H1 (cell line): ENCODE data around the gene MTIF3. TPM values are rescaled to one million over a fixed set of nuclear protein-coding genes. Genes with fewer than 3 reads are reported as not detected.
A peak's percentile ranks its signal among the peaks of the same experiment; 100 is the strongest.

Experiments
- CTCF ChIA-PET: fragments of 300-600 bp; sonication (Branson Sonifier 250); formaldehyde crosslinking; loops from one replicate; lab custom pipeline; 2021; ENCODE audit not compliant: partially characterized antibody; lab: Charles Lee
- POLR2A ChIA-PET: fragments of 300-600 bp; sonication (Branson Sonifier 250); formaldehyde crosslinking; loops from one replicate; lab custom pipeline; 2021; ENCODE audit warnings: inconsistent platforms; ENCODE audit not compliant: partially characterized antibody; lab: Charles Lee
- DNase-seq, 2 experiments: peaks; one replicate each; pipeline versions ENCODE4 v3.0.0 to v3.0.0-alpha.2; 2010 to 2022; ENCODE audit warnings: low spot score in 2 of 2, low read depth in 1 of 2, mixed read lengths in 1 of 2
- FAIRE-seq: peaks from 2 replicates; lab custom pipeline; 2011; peaks lifted over from hg19 to GRCh38; lab: Jason Lieb, UNC
- H2AFZ ChIP-seq: 2 replicates; pipeline ENCODE4 v1.8.1; 2012; ENCODE audit warnings: low read length, inconsistent platforms
- H2AK5ac ChIP-seq: 2 replicates; pipeline ENCODE4 v1.6.1; 2013; ENCODE audit warnings: low read depth, low read length
- H2BK120ac ChIP-seq: replicated peaks from 2 replicates; pipeline ENCODE3; 2013; ENCODE audit warnings: low read depth, low read length, inconsistent platforms
- H2BK12ac ChIP-seq: 2 replicates; pipeline ENCODE4 v1.6.1; 2013; ENCODE audit warnings: low read depth, low read length
- H2BK15ac ChIP-seq: 2 replicates; pipeline ENCODE4 v1.6.1; 2013; ENCODE audit warnings: low read length
- H2BK20ac ChIP-seq: 2 replicates; pipeline ENCODE4 v1.6.1; 2013; ENCODE audit warnings: low read length
- H2BK5ac ChIP-seq: 2 replicates; pipeline ENCODE4 v1.6.1; 2013; ENCODE audit warnings: low read depth, low read length
- H3K14ac ChIP-seq: 2 replicates; pipeline ENCODE4 v1.6.1; 2013; ENCODE audit warnings: inconsistent platforms; ENCODE audit not compliant: insufficient read length
- H3K18ac ChIP-seq: 2 replicates; pipeline ENCODE4 v1.6.1; 2013; ENCODE audit warnings: low read length; ENCODE audit errors: extremely low read depth
- H3K23ac ChIP-seq: 2 replicates; pipeline ENCODE4 v1.6.1; 2013; ENCODE audit warnings: inconsistent platforms; ENCODE audit not compliant: insufficient read length
- H3K23me2 ChIP-seq: 2 replicates; pipeline ENCODE4 v1.6.1; 2013; ENCODE audit warnings: low read depth, low read length
- H3K27ac ChIP-seq: 2 replicates; pipeline ENCODE4 v1.6.1; 2011; ENCODE audit warnings: low read depth, low read length, inconsistent platforms
- H3K27me3 ChIP-seq, 4 experiments: replicated peaks in 1 of 4; 1 replicate in 1 of 4; 2 replicates in 3 of 4; pipeline versions ENCODE4 v1.6.1 to v1.8.1; 2011 to 2013; ENCODE audit warnings: low read length in 3 of 4, mild to moderate bottlenecking in 3 of 4, inconsistent platforms in 2 of 4, mixed read lengths in 2 of 4, moderate library complexity in 1 of 4; ENCODE audit not compliant: control insufficient read depth in 3 of 4, insufficient read depth in 3 of 4; ENCODE audit errors: extremely low read depth in 1 of 4
- H3K36me3 ChIP-seq, 4 experiments: 2 replicates each; pipeline versions ENCODE4 v1.6.1 to v1.8.1; 2011 to 2013; ENCODE audit warnings: mild to moderate bottlenecking in 4 of 4, low read length in 3 of 4, moderate library complexity in 2 of 4, control low read depth in 1 of 4, inconsistent platforms in 1 of 4; ENCODE audit not compliant: insufficient read depth in 4 of 4, control insufficient read depth in 2 of 4
- H3K4ac ChIP-seq: replicated peaks from 2 replicates; pipeline ENCODE3; 2013; ENCODE audit warnings: low read length, low read depth, mixed read lengths, inconsistent platforms; ENCODE audit not compliant: insufficient read length
- H3K4me1 ChIP-seq, 4 experiments: replicated peaks in 1 of 4; 1 replicate in 1 of 4; 2 replicates in 3 of 4; pipeline versions ENCODE4 v1.6.1 to v1.8.1; 2011 to 2013; ENCODE audit warnings: low read length in 3 of 4, inconsistent platforms in 2 of 4, mixed read lengths in 1 of 4; ENCODE audit not compliant: insufficient read depth in 4 of 4, control insufficient read depth in 3 of 4
- H3K4me2 ChIP-seq, 2 experiments: 2 replicates each; pipeline versions ENCODE4 v1.6.1 to v1.8.1; 2011 to 2013; ENCODE audit warnings: low read depth in 2 of 2, low read length in 2 of 2, control low read depth in 1 of 2, inconsistent platforms in 1 of 2, mild to moderate bottlenecking in 1 of 2; ENCODE audit not compliant: insufficient read depth in 1 of 2
- H3K4me3 ChIP-seq, 4 experiments: fragments of 200-600, 300-600 bp in 1 of 4; sonication (generic), shearing (Covaris generic), sonication (Bioruptor Twin) in 1 of 4; 2 replicates each; pipeline versions ENCODE4 v1.5.1 to v1.8.1; 2011 to 2016; ENCODE audit warnings: low read length in 4 of 4, low read depth in 3 of 4, control low read depth in 2 of 4, inconsistent platforms in 2 of 4, mild to moderate bottlenecking in 2 of 4, mixed read lengths in 1 of 4, moderate library complexity in 1 of 4; ENCODE audit not compliant: insufficient read depth in 2 of 4; ENCODE audit errors: extremely low read depth in 1 of 4
- H3K56ac ChIP-seq: replicated peaks from 2 replicates; pipeline ENCODE3; 2013; ENCODE audit warnings: low read depth, mild to moderate bottlenecking, mixed read lengths, low read length, inconsistent platforms; ENCODE audit not compliant: insufficient read length
- H3K79me1 ChIP-seq: 2 replicates; pipeline ENCODE4 v1.6.1; 2013; ENCODE audit warnings: low read depth, low read length, control low read depth
- H3K79me2 ChIP-seq, 2 experiments: 2 replicates each; pipeline versions ENCODE4 v1.6.1 to v1.8.1; 2012 to 2013; ENCODE audit warnings: low read length in 2 of 2, mild to moderate bottlenecking in 2 of 2, inconsistent platforms in 1 of 2; ENCODE audit not compliant: insufficient read depth in 2 of 2, control insufficient read depth in 1 of 2
- H3K9ac ChIP-seq, 4 experiments: replicated peaks in 1 of 4; 1 replicate in 1 of 4; 2 replicates in 3 of 4; pipeline versions ENCODE4 v1.6.1 to v1.8.1; 2011 to 2013; ENCODE audit warnings: low read depth in 3 of 4, low read length in 3 of 4, control low read depth in 2 of 4, mild to moderate bottlenecking in 2 of 4, moderate library complexity in 2 of 4, inconsistent platforms in 1 of 4; ENCODE audit errors: extremely low read depth in 1 of 4
- H3K9me3 ChIP-seq, 2 experiments: 2 replicates each; pipeline versions ENCODE4 v1.6.1 to v1.8.1; 2012 to 2013; ENCODE audit warnings: mild to moderate bottlenecking in 2 of 2, moderate library complexity in 2 of 2, control low read depth in 1 of 2, inconsistent platforms in 1 of 2, low read depth in 1 of 2, low read length in 1 of 2, mixed read lengths in 1 of 2; ENCODE audit not compliant: insufficient read depth in 2 of 2
- H4K20me1 ChIP-seq, 2 experiments: replicated peaks in 1 of 2; 2 replicates each; pipeline versions ENCODE3 to v1.8.1; 2011 to 2013; ENCODE audit warnings: inconsistent platforms in 2 of 2, low read length in 2 of 2, mild to moderate bottlenecking in 1 of 2; ENCODE audit not compliant: insufficient read depth in 2 of 2, control insufficient read depth in 1 of 2
- H4K5ac ChIP-seq: 2 replicates; pipeline ENCODE4 v1.6.1; 2013; ENCODE audit warnings: low read length, low read depth, mixed read lengths, inconsistent platforms; ENCODE audit not compliant: insufficient read length
- H4K8ac ChIP-seq: 2 replicates; pipeline ENCODE4 v1.8.0; 2013; ENCODE audit warnings: mild to moderate bottlenecking, moderate library complexity, low read length, inconsistent platforms; ENCODE audit not compliant: insufficient read depth; ENCODE audit errors: extremely low read depth
- H4K91ac ChIP-seq: replicated peaks from 2 replicates; pipeline ENCODE3; 2013; ENCODE audit warnings: low read length, mixed read lengths, inconsistent platforms; ENCODE audit not compliant: insufficient read length
- BCL11A ChIP-seq, 2 experiments: IDR thresholded peaks; one replicate each; pipeline ENCODE4 v1.6.1; 2011; ENCODE audit warnings: low read depth in 2 of 2, low read length in 2 of 2, mild to moderate bottlenecking in 2 of 2
- GTF2F1 ChIP-seq: IDR thresholded peaks from 2 replicates; pipeline ENCODE4 v1.6.1; 2012; ENCODE audit warnings: low read depth, low read length, improper control_type of control experiment, borderline replicate concordance
- KDM4A ChIP-seq: IDR thresholded peaks from one replicate; pipeline ENCODE4 v1.7.1; 2012; ENCODE audit warnings: low read depth, mild to moderate bottlenecking, moderate library complexity, low read length, inconsistent platforms; ENCODE audit not compliant: severe bottlenecking
- RBBP5 ChIP-seq: IDR thresholded peaks from 2 replicates; pipeline ENCODE4 v1.7.1; 2012; ENCODE audit warnings: low read depth, mild to moderate bottlenecking, inconsistent platforms, low read length, moderate library complexity, borderline replicate concordance
- RFX5 ChIP-seq: IDR thresholded peaks from 2 replicates; pipeline ENCODE4 v1.6.1; 2011; ENCODE audit warnings: low read depth, low read length, improper control_type of control experiment, borderline replicate concordance
- SIRT6 ChIP-seq: IDR thresholded peaks from one replicate; pipeline ENCODE4 v1.7.1; 2012; ENCODE audit warnings: low read length, inconsistent platforms
- WGBS, 2 experiments: shearing (Covaris generic) in 1 of 2; methylation state at CpG; one replicate each; pipeline versions ENCODE4 v1.1.6 to v1.1.7; 2013 to 2015; ENCODE audit warnings: low lambda C conversion rate in 2 of 2, mixed read lengths in 2 of 2, inconsistent platforms in 1 of 2, low coverage in 1 of 2, missing lambda C conversion rate in 1 of 2; ENCODE audit not compliant: insufficient replicate concordance in 2 of 2, insufficient coverage in 1 of 2, insufficient read length in 1 of 2; ENCODE audit errors: extremely low coverage in 1 of 2, missing lambda C conversion rate in 1 of 2; 5-methylcytosine and 5-hydroxymethylcytosine counted together
- polyA plus RNA-seq, 7 experiments: library from polyadenylated mRNA; depleted of rRNA in 3 of 7; stranded (reverse) in 5 of 7; unstranded in 2 of 7; fragments of >200 nt in 5 of 7; fragments of 200-250 nt in 2 of 7; gene quantifications; 1 replicate in 5 of 7; 2 replicates in 1 of 7; 4 replicates in 1 of 7; pipeline versions ENCODE4 v1.2.1 to v1.2.3, GENCODE V29; 2011 to 2013; ENCODE audit warnings: missing spikeins in 2 of 7, mixed read lengths in 2 of 7
- total RNA-seq: library from RNA; stranded (reverse); fragmentation: NEBNext Ultra II Directional; extraction: Animal tissue kit (Norgen Biotek cat#: 25700); gene quantifications from 2 replicates; pipeline ENCODE4 v1.2.1, GENCODE V29; 2021

Gene MTIF3
- total and polyA plus RNA-seq, 2 of the 8 experiments (the other 6 are each of a cell fraction or from before 2014, with no cell fraction given): 29.4 to 36.4 TPM

DNA sequence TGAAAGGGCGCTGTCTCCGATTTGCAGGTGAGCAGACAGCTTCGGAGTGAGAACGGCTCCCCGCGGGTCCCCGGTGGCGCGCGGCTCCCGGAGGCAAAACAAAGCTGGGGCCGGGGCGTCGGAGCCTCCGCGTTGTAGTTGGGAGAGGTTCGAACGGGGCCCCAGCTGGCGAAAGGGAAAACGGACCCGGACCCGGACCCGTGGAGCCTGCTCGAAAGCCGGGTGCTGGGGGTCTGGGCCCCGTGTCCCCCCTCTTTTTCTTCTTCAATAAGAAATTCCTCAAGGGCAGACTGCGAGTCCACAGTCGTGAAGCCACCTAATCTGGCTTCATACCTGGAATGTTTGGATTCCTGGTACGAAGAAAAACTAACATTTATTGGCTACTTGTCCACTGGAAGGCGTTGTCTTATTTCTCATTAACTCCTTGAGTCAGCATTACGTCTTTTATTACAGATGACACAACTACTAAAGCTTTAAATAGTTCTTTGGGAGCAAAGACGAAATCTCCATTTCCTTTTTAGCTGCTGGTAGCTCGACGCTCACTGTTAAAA, 632 bp upstream of the MTIF3 start:
- 2% methylated on average over 31 of the region's 34 CpGs; no CpG with 5 or more reads in 1 of the 2 experiments for WGBS, 2 experiments
- POLR2A ChIA-PET: interaction anchor here (0.7 to 1.3 kb wide), 3 partner anchors 12 to 170 kb away, joined by 3 to 5 read pairs (median 4); partner anchors contain the start of gene LNX2

More for the DNA sequence above, 632 bp upstream of the MTIF3 start:
- FAIRE-seq: no peak
- Histone ChIP-seq H3K9ac (peak overlapping the region; percentile 35 to 77 (median 60); a peak in 5 of 7 replicates), H3K4me3 (peak overlapping the region; percentile 74 to 89 (median 80)), H3K79me2 (peaks cover 0 to 33% of the 10 kb centered on the region in 2 experiments; a peak in 2 of 4 replicates), H3K23ac (no peak overlapping the region), H2BK20ac (no peak overlapping the region), H3K4me2 (peak overlapping the region; percentile 85 to 94), H2BK12ac (no peak overlapping the region), H4K5ac (no peak overlapping the region), H3K9me3 (no peaks in the 10 kb centered on the region), H3K79me1 (0 out of 2 replicates have a peak, but pooled peaks cover 3% of the 10 kb centered on the region), H3K4me1 (peaks cover 0 to 8% (median 1%) of the 10 kb centered on the region in 4 experiments; a peak in 4 of 7 replicates), H3K56ac (no peak overlapping the region), H3K36me3 (no peaks in the 10 kb centered on the region), H2BK5ac (no peak overlapping the region; the same call in none of the 2 replicates), H2BK120ac (no peak overlapping the region), H2BK15ac (no peak overlapping the region), H3K4ac (no peak overlapping the region), H4K8ac (no peak overlapping the region), H3K18ac (no peak overlapping the region; the same call in 1 of the 2 replicates), H3K27me3 (no peaks in the 10 kb centered on the region), H2AFZ (0 out of 2 replicates have a peak overlapping the region, but pooled peaks have one; percentile 37), H4K20me1 (no peaks in the 10 kb centered on the region), H3K14ac (no peak overlapping the region), H2AK5ac (no peak overlapping the region), H3K27ac (peak overlapping the region; percentile 84; the same call in 1 of the 2 replicates), H4K91ac (no peak overlapping the region), H3K23me2 (peaks cover 7% of the 10 kb centered on the region)
- CTCF ChIA-PET: interaction anchor here (0.8 to 1.4 kb wide), 5 partner anchors 26 to 465 kb away, joined by 3 to 4 read pairs (median 4); no protein-coding TSS in a partner anchor
- DNase-seq: peak in 1 of 2 experiments; percentile 70
- no peak for TF ChIP-seq BCL11A (IDR thresholded peaks at IDR 0.05; ENCODE audit: low read depth in 2 of 2, low read length in 2 of 2)
- no peak for TF ChIP-seq GTF2F1
- TF ChIP-seq RBBP5: peak; percentile 5; the same call in 1 of the 2 replicates
- TF ChIP-seq RFX5: no peak
- no peak for TF ChIP-seq SIRT6
- TF ChIP-seq KDM4A: peak; percentile 50
